BLaER1 (cell line): Measurements from ENCODE around the gene PRKN.

Source experiments
- H3K27ac ChIP-seq: shearing (Covaris generic); formaldehyde crosslinking; 2 replicates; pipeline ENCODE4 v1.8.1; 2022
- H3K27me3 ChIP-seq: shearing (Covaris generic); formaldehyde crosslinking; 2 replicates; pipeline ENCODE4 v1.8.1; 2022
- H3K36me3 ChIP-seq: shearing (Covaris generic); formaldehyde crosslinking; 2 replicates; pipeline ENCODE4 v1.8.1; 2022
- H3K4me1 ChIP-seq: shearing (Covaris generic); formaldehyde crosslinking; 2 replicates; pipeline ENCODE4 v1.8.1; 2022
- H3K4me2 ChIP-seq: shearing (Covaris generic); formaldehyde crosslinking; 2 replicates; pipeline ENCODE4 v1.8.1; 2022
- H3K4me3 ChIP-seq: shearing (Covaris generic); formaldehyde crosslinking; 2 replicates; pipeline ENCODE4 v1.8.1; 2022
- H3K9ac ChIP-seq: shearing (Covaris generic); formaldehyde crosslinking; 2 replicates; pipeline ENCODE4 v1.8.1; 2022
- H3K9me3 ChIP-seq: shearing (Covaris generic); formaldehyde crosslinking; 2 replicates; pipeline ENCODE4 v1.8.1; 2022
- H4K20me1 ChIP-seq: shearing (Covaris generic); formaldehyde crosslinking; 2 replicates; pipeline ENCODE4 v1.8.1; 2022
- Cebpa-rat ChIP-seq: shearing (Covaris generic); IDR thresholded peaks from 2 replicates; pipeline ENCODE4 v1.8.1; 2022

PRKN gene

DNA sequence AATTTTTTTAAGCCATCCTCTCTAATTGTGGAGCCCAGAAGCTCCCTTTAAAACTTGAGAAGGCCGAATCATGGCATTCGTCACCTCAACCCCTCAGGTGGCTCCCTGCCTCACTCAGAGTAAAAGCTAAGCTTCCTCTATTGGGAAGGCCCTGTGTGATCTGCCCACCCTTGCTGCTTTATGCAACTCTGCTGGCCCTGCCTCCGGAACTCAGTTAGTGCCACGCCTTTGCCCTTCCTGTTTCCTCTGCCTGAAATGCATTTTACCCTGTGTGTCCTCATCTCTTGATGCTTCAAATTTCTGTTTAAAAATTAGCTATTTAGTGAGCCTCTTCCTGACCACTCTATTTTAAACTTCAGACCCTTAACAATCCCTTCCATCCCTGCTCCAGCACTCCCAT is 5.9 kb upstream of the PRKN start:
- Histone ChIP-seq H3K36me3 (no peaks in the 10 kb centered on the region), H3K27me3 (no peaks in the 10 kb centered on the region), H3K27ac (no peak overlapping the region), H3K4me2 (no peak overlapping the region), H3K4me1 (no peaks in the 10 kb centered on the region), H3K4me3 (no peak overlapping the region), H4K20me1 (no peaks in the 10 kb centered on the region), H3K9ac (no peak overlapping the region), H3K9me3 (0 out of 2 replicates have a peak, but pooled peaks cover 3% of the 10 kb centered on the region)
- no peak for TF ChIP-seq Cebpa-rat

DNA sequence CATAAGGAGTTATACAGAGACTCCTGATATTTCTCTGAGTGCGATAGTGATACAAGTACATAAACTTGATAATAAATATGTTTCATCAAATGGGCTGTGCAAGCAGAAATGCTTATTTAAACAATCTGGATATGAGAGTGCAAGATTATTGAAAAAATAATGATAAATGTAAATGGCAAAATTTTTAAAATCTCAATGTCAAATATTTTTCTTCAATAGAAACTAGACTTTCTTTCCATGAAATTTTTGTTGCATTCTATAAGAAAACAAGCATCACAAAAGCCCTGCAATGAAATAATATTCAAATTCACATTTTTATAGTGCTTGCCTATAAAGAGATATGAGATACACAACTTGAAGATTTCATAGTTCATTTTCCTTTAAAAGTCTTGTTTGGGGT is 2.9 kb upstream of the PRKN start:
- no peak overlapping the region for H3K27ac ChIP-seq
- no peaks in the 10 kb centered on the region for H4K20me1 ChIP-seq
- no peaks in the 10 kb centered on the region for H3K27me3 ChIP-seq
- H3K4me3 ChIP-seq: no peak overlapping the region
- H3K9me3 ChIP-seq: 0 out of 2 replicates have a peak, but pooled peaks cover 3% of the 10 kb centered on the region
- H3K36me3 ChIP-seq: no peaks in the 10 kb centered on the region
- no peak overlapping the region for H3K9ac ChIP-seq
- no peak overlapping the region for H3K4me2 ChIP-seq
- no peaks in the 10 kb centered on the region for H3K4me1 ChIP-seq
- no peak for TF ChIP-seq Cebpa-rat

DNA sequence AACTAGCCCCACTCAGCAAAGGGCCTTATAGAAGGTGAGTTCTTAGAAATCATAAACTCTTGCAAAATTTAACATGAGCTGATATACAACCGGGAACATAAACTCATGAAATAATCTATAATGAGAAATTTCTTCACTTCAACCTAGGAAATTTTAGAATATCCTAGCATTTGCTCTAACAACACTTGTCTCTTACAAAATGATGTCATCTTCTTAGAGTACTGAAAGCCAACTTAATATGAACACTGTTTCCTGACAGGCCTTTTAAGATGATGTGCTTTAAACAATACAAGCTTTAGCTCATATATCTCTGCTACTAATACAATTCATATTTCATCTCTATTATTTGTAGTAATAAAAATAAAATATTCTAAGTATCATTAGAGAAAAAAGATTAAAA is 1.1 kb upstream of the PRKN start:
- Histone ChIP-seq H3K4me2 (no peak overlapping the region), H3K4me3 (no peak overlapping the region), H3K4me1 (no peaks in the 10 kb centered on the region), H3K9ac (no peak overlapping the region), H3K27ac (no peak overlapping the region), H3K9me3 (0 out of 2 replicates have a peak, but pooled peaks cover 3% of the 10 kb centered on the region), H4K20me1 (no peaks in the 10 kb centered on the region), H3K27me3 (no peaks in the 10 kb centered on the region), H3K36me3 (no peaks in the 10 kb centered on the region)
- TF ChIP-seq Cebpa-rat: no peak

DNA sequence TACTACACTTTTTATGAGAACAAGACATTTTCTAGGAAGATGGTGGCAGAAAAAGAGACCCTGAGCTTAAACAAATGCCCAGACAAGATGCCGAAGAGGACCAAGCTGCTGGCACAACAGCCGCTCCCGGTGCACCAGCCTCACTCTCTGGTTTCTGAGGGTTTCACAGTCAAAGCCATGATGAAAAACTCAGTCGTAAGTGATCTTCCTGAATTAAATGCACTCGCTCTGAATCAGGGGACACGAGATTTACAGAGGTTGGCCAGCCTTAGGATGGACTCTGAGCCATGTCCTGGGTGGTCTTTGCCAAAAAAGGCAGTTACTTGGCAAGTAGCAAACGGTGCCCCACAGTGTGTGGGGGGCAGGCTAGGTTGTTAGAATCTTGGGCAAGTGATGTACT is 631 bp upstream of the PRKN start:
- TF ChIP-seq Cebpa-rat: no peak
- Histone ChIP-seq H3K9ac (no peak overlapping the region), H3K4me1 (no peaks in the 10 kb centered on the region)

DNA sequence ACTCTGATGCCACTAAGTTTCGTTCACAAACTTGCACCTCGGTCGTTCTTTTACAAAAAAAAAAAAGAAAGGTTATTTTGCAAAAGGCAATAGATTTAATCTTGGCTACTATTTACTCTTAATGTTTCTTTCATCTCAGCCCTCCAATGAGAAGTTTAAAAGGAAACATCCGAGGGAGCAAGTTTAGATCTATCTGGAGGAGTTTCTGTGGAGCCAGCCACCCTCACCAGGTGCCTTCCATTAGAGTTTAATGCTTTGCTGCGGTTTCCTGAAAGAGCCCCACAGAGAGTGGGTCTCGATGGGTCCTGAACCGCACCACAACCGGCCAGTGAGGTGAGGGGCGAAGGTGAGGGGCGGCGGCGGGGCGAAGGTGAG is 632 bp downstream of the PRKN start:
- Histone ChIP-seq H3K4me3 (peak overlapping the region; percentile 83), H3K9ac (peak overlapping the region; percentile 77), H3K36me3 (no peaks in the 10 kb centered on the region), H3K9me3 (0 out of 2 replicates have a peak, but pooled peaks cover 3% of the 10 kb centered on the region), H3K27ac (no peak overlapping the region; the same call in 1 of the 2 replicates), H3K27me3 (no peaks in the 10 kb centered on the region), H4K20me1 (no peaks in the 10 kb centered on the region), H3K4me1 (no peaks in the 10 kb centered on the region), H3K4me2 (peak overlapping the region; percentile 82)
- TF ChIP-seq Cebpa-rat: no peak

More for the DNA sequence above, 631 bp upstream of the PRKN start:
- Histone ChIP-seq H3K9me3 (0 out of 2 replicates have a peak, but pooled peaks cover 3% of the 10 kb centered on the region), H3K36me3 (no peaks in the 10 kb centered on the region), H4K20me1 (no peaks in the 10 kb centered on the region), H3K27ac (no peak overlapping the region), H3K27me3 (no peaks in the 10 kb centered on the region), H3K4me2 (peak overlapping the region; percentile 82), H3K4me3 (no peak overlapping the region)

DNA sequence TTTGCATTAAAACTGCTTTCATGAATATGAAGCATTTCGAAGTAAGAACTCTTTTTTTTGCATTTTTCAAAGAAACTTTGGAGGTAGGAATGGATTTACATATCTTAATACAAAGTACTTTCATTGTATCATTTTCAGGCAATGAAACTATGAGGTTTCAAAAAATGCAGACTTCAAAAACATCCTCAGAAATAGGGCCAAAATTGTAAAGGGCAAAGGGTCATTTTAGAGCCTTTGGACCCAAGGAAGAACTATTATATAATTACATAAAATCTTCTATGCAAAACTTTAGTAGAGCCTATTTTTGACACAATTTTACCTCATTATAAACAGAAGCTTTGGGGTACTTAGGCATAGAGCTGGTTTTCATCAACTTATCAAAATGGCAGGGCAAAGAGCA is 4.9 kb downstream of the PRKN start:
- no peak overlapping the region for H3K4me3 ChIP-seq
- H3K27ac ChIP-seq: no peak overlapping the region
- no peak for TF ChIP-seq Cebpa-rat
- no peaks in the 10 kb centered on the region for H3K27me3 ChIP-seq
- no peak overlapping the region for H3K4me2 ChIP-seq
- H3K9ac ChIP-seq: no peak overlapping the region
- H3K36me3 ChIP-seq: no peaks in the 10 kb centered on the region
- H3K4me1 ChIP-seq: no peaks in the 10 kb centered on the region
- no peaks in the 10 kb centered on the region for H4K20me1 ChIP-seq
- H3K9me3 ChIP-seq: no peaks in the 10 kb centered on the region

DNA sequence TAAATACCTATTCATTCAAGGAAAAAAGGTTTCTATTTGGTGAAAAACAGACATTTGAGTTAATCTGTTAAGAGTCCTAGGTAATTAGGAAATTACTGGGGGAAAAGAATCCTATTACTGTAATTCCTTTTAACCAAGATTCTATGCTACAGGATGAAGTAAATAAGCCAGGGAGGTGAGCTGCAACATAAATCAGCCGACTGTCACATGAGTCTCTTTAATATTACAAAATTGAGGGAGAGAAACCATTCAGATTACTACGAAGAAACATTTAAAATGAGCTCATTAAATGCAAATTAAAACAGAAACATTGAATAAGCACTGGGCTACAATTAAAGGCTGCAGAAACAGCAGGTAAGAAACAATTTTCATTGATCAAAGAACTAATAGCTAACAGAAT is 5.3 kb downstream of the PRKN start:
- TF ChIP-seq Cebpa-rat: no peak
- H3K9ac ChIP-seq: no peak overlapping the region
- no peaks in the 10 kb centered on the region for H3K4me1 ChIP-seq
- H3K4me3 ChIP-seq: no peak overlapping the region
- H3K4me2 ChIP-seq: no peak overlapping the region
- no peaks in the 10 kb centered on the region for H3K27me3 ChIP-seq
- H3K36me3 ChIP-seq: no peaks in the 10 kb centered on the region
- no peaks in the 10 kb centered on the region for H3K9me3 ChIP-seq
- no peaks in the 10 kb centered on the region for H4K20me1 ChIP-seq
- no peak overlapping the region for H3K27ac ChIP-seq

DNA sequence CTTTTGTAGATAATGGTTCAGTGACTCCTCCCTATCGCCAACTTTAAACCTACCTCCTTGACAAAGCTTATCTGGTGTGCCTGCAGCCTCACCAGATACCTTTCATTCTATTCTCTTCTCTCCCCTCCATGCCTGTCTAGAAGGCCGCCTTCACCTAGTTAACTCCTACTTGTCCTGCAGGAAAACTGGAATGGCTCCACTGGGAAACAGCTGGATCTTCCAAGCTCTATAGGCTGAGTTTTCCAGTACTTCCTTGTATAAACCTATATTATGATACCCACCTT is 6.2 kb downstream of the PRKN start:
- Histone ChIP-seq H3K4me1 (no peaks in the 10 kb centered on the region), H3K9ac (no peak overlapping the region), H3K4me3 (no peak overlapping the region), H3K4me2 (no peak overlapping the region), H4K20me1 (no peaks in the 10 kb centered on the region), H3K27me3 (no peaks in the 10 kb centered on the region), H3K36me3 (no peaks in the 10 kb centered on the region), H3K9me3 (peaks cover 4% of the 10 kb centered on the region; the same call in 1 of the 2 replicates), H3K27ac (no peak overlapping the region)
- TF ChIP-seq Cebpa-rat: no peak

DNA sequence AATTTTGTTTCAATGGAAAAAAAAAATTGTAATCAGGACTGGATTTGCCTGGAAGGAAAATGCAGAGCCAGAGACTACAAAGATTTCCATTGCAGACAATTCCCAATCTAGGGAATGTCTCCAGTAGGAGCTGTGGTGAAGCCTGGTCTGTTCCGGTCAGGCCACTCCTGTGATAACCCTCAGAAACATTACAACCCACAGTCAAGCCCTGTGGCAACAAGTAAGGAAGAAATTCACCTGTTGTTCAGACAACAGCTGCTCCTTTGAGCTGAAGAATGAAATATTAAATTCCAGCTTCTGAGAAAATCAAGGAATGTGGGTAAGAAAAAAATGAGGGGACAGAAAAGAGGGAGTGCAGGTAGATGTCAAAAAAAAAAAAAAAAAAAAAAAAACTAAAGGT is 8.0 kb downstream of the PRKN start:
- Histone ChIP-seq H3K4me3 (no peak overlapping the region), H3K4me2 (no peak overlapping the region), H4K20me1 (no peaks in the 10 kb centered on the region), H3K27me3 (no peaks in the 10 kb centered on the region), H3K4me1 (no peaks in the 10 kb centered on the region), H3K36me3 (no peaks in the 10 kb centered on the region), H3K27ac (no peak overlapping the region), H3K9ac (no peak overlapping the region), H3K9me3 (peaks cover 4% of the 10 kb centered on the region; the same call in 1 of the 2 replicates)
- TF ChIP-seq Cebpa-rat: no peak

DNA sequence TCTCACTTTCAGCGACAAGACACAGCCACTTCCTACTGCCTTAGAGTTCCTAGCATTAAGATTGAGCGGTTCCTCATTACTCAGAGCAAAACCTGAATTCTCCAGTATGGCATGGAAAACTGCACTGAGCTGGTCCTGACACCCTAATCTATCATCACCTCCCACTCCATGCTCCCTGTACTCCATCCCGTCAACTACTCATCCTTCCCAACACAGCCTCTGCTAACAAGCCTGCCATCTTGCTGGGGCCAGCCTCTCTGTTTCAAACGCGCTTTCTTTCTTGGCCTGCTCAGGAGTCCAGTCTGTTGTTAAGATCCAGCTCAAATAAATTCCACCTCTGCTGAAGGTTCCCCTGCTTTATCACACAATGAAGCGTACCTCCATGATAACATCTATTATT is 12.0 kb downstream of the PRKN start:
- Histone ChIP-seq H3K9me3 (peaks cover 4% of the 10 kb centered on the region; the same call in 1 of the 2 replicates), H3K4me3 (no peak overlapping the region), H4K20me1 (no peaks in the 10 kb centered on the region), H3K9ac (no peak overlapping the region), H3K27me3 (no peaks in the 10 kb centered on the region), H3K27ac (no peak overlapping the region), H3K36me3 (no peaks in the 10 kb centered on the region), H3K4me1 (no peaks in the 10 kb centered on the region), H3K4me2 (no peak overlapping the region)
- no peak for TF ChIP-seq Cebpa-rat
